SK-N-SH treated with all-trans-retinoic acid at 6 μM for 48 hours (cell line): Measurements from ENCODE around the gene EBF3.

ENCODE experiments used
- ATAC-seq: fragments of 200-7000 bp; cut with Tn5 transposase; 3 replicates; pipeline ENCODE4 v1.9.1; 2020; ENCODE audit warnings: mild to moderate bottlenecking, moderate library complexity
- ARNTL ChIP-seq: fragments of 450-650 bp; formaldehyde crosslinking; IDR thresholded peaks from 2 replicates; pipeline ENCODE4 v1.5.0; 2020; ENCODE audit warnings: low read depth, mild to moderate bottlenecking, moderate library complexity, borderline replicate concordance
- BACH2 ChIP-seq: fragments of 250-450 bp; sonication (Bioruptor Pico); IDR thresholded peaks from 2 replicates; pipeline ENCODE4 v1.9.0; 2021; ENCODE audit warnings: mild to moderate bottlenecking, borderline replicate concordance
- CSRNP3 ChIP-seq: fragments of 250-450 bp; sonication (Bioruptor Pico); IDR thresholded peaks from 2 replicates; pipeline ENCODE4 v1.5.1; 2021; ENCODE audit warnings: mild to moderate bottlenecking, moderate library complexity
- ESRRG ChIP-seq: fragments of 250-450 bp; sonication (Bioruptor Pico); IDR thresholded peaks from 2 replicates; pipeline ENCODE4 v1.6.1; 2021; ENCODE audit warnings: mild to moderate bottlenecking
- GLIS3 ChIP-seq: fragments of 250-450 bp; sonication (Bioruptor Pico); IDR thresholded peaks from 2 replicates; pipeline ENCODE4 v1.5.0; 2020; ENCODE audit warnings: mild to moderate bottlenecking, moderate library complexity
- PATZ1 ChIP-seq: fragments of 250-450 bp; sonication (Bioruptor Pico); IDR thresholded peaks from 2 replicates; pipeline ENCODE4 v1.8.0; 2020; ENCODE audit warnings: mild to moderate bottlenecking, moderate library complexity, borderline replicate concordance
- POU6F1 ChIP-seq: fragments of 250-450 bp; sonication (Bioruptor Pico); IDR thresholded peaks from 2 replicates; pipeline ENCODE4 v1.8.0; 2021; ENCODE audit warnings: low read depth, mild to moderate bottlenecking, moderate library complexity, borderline replicate concordance
- PPARA ChIP-seq: fragments of 250-450 bp; sonication (Bioruptor Pico); IDR thresholded peaks from 2 replicates; pipeline ENCODE4 v1.5.0; 2020; ENCODE audit warnings: mild to moderate bottlenecking, borderline replicate concordance
- RARB ChIP-seq: fragments of 250-450 bp; sonication (Bioruptor Pico); IDR thresholded peaks from 2 replicates; pipeline ENCODE4 v1.8.0; 2021; ENCODE audit warnings: mild to moderate bottlenecking, moderate library complexity
- SNAI2 ChIP-seq: fragments of 250-450 bp; sonication (Bioruptor Pico); IDR thresholded peaks from 2 replicates; pipeline ENCODE4 v1.5.0; 2020; ENCODE audit warnings: mild to moderate bottlenecking, moderate library complexity
- TCF4 ChIP-seq: fragments of 250-450 bp; sonication (Bioruptor Pico); IDR thresholded peaks from 2 replicates; pipeline ENCODE4 v1.8.0; 2021; ENCODE audit warnings: mild to moderate bottlenecking, moderate library complexity, borderline replicate concordance
- TSHZ2 ChIP-seq: fragments of 250-450 bp; sonication (Bioruptor Pico); IDR thresholded peaks from 2 replicates; pipeline ENCODE4 v1.5.0; 2020; ENCODE audit warnings: mild to moderate bottlenecking, moderate library complexity
- ZC3H10 ChIP-seq: fragments of 250-450 bp; sonication (Bioruptor Pico); IDR thresholded peaks from 2 replicates; pipeline ENCODE4 v1.5.1; 2021; ENCODE audit warnings: mild to moderate bottlenecking, moderate library complexity
- ZFP3 ChIP-seq: fragments of 250-450 bp; sonication (Bioruptor Pico); IDR thresholded peaks from 2 replicates; pipeline ENCODE4 v1.5.0; 2020; ENCODE audit warnings: mild to moderate bottlenecking, moderate library complexity
- ZFP30 ChIP-seq: fragments of 450-650 bp; formaldehyde crosslinking; IDR thresholded peaks from 2 replicates; pipeline ENCODE4 v1.5.0; 2022; ENCODE audit warnings: mild to moderate bottlenecking, moderate library complexity
- ZNF565 ChIP-seq: fragments of 450-650 bp; formaldehyde crosslinking; conservative IDR thresholded peaks from 2 replicates; pipeline ENCODE4 v1.5.0; 2020; ENCODE audit warnings: low read depth, mild to moderate bottlenecking, moderate library complexity
- ZNF8 ChIP-seq: fragments of 450-650 bp; formaldehyde crosslinking; IDR thresholded peaks from 2 replicates; pipeline ENCODE4 v1.5.0; 2020; ENCODE audit warnings: mild to moderate bottlenecking, moderate library complexity
- TF ChIP-seq, protein P1 (sequence below): fragments of 250-450 bp; sonication (Bioruptor Pico); IDR thresholded peaks from 2 replicates; pipeline ENCODE4 v1.5.1; 2020; ENCODE audit warnings: low read depth, mild to moderate bottlenecking, moderate library complexity

The EBF3 gene

DNA sequence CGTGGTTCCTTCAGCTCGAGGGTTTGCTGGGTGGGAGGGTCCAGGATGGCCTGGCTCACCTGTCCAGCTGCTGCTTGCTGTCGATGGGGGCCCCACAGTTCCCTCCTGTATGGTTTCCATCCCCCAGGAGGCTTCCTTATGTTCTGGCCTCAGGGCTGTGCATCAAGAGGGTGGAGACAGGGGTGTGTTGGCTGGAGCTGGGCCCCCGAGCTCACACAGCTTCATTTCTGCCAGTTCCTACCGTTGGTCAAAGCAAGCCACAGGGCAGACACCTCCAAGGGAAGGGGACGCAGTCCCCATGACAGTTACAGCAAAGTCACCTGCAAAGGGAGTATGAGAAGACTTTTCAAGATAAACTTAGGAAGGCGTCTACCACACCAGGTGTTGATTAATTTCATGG, 156.9 kb downstream of the EBF3 start (continued):
- no peak for TF ChIP-seq PATZ1
- no peak for TF ChIP-seq PPARA
- no peak for TF ChIP-seq RARB (CRISPR knock-in tag)
- no peak for TF ChIP-seq ZNF8
- no peak for TF ChIP-seq POU6F1
- TF ChIP-seq GLIS3, result no peak
- no peak for TF ChIP-seq SNAI2 (CRISPR knock-in tag)
- TF ChIP-seq TCF4 (CRISPR knock-in tag), result no peak

DNA sequence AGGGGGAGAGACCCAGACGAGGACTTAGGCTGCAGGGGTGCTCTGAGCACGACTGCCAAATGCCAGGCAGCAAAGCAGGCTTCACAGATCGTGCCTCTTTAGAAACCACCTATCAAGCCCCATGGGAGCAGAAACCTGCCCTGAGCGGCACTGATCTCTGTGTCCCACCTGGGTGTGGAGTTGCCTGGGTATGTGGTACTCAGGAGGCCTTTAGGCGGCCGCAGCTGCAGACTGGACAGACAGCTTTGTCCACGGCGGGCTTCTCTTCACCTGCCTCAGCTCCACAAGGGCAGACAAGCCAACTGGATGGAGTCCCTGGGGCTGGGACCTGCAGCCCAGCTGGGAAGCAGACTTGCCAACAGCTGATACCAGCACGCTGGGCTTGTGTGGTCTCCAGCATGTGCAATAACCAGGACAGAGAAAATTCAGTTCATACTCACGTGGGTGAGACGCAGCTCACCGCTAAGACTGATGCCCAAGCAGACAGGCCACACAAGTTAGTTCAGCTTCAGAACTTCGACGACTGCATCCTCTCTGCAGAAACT, 163.2 kb downstream of the EBF3 start:
- no peak for TF ChIP-seq TCF4 (CRISPR knock-in tag)
- TF ChIP-seq ESRRG, result no peak
- ATAC-seq, result no peak

DNA sequence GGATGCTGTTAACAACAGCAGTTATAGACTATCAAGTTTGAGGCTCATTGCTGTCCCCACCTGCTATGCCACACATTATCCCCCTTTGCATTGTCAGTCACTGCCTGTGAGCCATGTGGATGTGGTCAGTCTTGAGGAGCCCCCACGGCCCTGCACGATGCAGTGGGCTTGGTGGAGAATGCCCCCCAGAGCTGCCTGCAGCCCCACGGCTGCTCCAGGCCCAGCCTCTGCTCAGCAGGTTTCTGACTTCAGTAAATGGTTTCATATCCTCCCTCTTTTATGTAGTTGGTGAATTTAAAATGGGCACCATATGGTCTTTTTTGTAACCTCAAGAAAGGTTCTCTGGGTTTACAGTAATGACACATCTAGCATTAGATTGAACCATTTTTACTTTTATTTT, 164.1 kb downstream of the EBF3 start:
- no peak for ATAC-seq
- no peak for TF ChIP-seq TSHZ2
- no peak for TF ChIP-seq POU6F1
- no peak for TF ChIP-seq PPARA
- no peak for TF ChIP-seq ESRRG
- TF ChIP-seq, protein P1, sequence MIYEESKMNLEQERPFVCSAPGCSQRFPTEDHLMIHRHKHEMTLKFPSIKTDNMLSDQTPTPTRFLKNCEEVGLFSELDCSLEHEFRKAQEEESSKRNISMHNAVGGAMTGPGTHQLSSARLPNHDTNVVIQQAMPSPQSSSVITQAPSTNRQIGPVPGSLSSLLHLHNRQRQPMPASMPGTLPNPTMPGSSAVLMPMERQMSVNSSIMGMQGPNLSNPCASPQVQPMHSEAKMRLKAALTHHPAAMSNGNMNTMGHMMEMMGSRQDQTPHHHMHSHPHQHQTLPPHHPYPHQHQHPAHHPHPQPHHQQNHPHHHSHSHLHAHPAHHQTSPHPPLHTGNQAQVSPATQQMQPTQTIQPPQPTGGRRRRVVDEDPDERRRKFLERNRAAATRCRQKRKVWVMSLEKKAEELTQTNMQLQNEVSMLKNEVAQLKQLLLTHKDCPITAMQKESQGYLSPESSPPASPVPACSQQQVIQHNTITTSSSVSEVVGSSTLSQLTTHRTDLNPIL (CRISPR knock-in tag), result no peak
- no peak for TF ChIP-seq CSRNP3 (CRISPR knock-in tag)
- no peak for TF ChIP-seq ARNTL
- TF ChIP-seq TCF4 (CRISPR knock-in tag), result no peak
- TF ChIP-seq BACH2 (CRISPR knock-in tag), result no peak
- TF ChIP-seq ZNF565 (CRISPR knock-in tag), result no peak
- TF ChIP-seq ZFP30 (CRISPR knock-in tag), result no peak
- TF ChIP-seq ZFP3 (CRISPR knock-in tag), result no peak
- no peak for TF ChIP-seq ZC3H10 (CRISPR knock-in tag)
